PC-9 (cell line): ENCODE results near the gene AGBL5. TPM values are rescaled to one million over a fixed set of nuclear protein-coding genes. Genes with fewer than 3 reads are reported as not detected.

Source experiments
- BruUV-seq: library from RNA; stranded (reverse); fragments of 400-500 nt; replicated peaks from 2 replicates; lab custom pipeline; 2021; lab: Mats Ljungman, UMichigan
- CTCF ChIA-PET: fragments of 300-600 bp; sonication (Branson Sonifier 250); formaldehyde crosslinking; loops from one replicate; lab custom pipeline; 2022; ENCODE audit warnings: antibody characterized with exemption; lab: Charles Lee
- POLR2A ChIA-PET: fragments of 300-600 bp; sonication (Branson Sonifier 250); formaldehyde crosslinking; loops from one replicate; lab custom pipeline; 2022; ENCODE audit warnings: antibody characterized with exemption; ENCODE audit not compliant: unreplicated experiment; lab: Charles Lee
- DNase-seq, 2 experiments: peaks; one replicate each; pipeline versions ENCODE4 v3.0.0 to v3.0.0-alpha.2; 2015 to 2022; ENCODE audit warnings: mixed read lengths in 1 of 2
- H2AFZ ChIP-seq: fragments of 200-600 bp; sonication (generic); 2 replicates; pipeline ENCODE4 v1.8.1; 2017; ENCODE audit warnings: antibody characterized with exemption
- H3F3A ChIP-seq: fragments of 200-600 bp; sonication (generic); 2 replicates; pipeline ENCODE4 v1.8.1; 2017; ENCODE audit warnings: antibody characterized with exemption, mild to moderate bottlenecking, low read depth; ENCODE audit not compliant: insufficient read depth
- H3K27ac ChIP-seq: fragments of 200-600 bp; sonication (generic); 2 replicates; pipeline ENCODE4 v1.6.1; 2016; ENCODE audit warnings: mixed run types
- H3K27me3 ChIP-seq: fragments of 200-600 bp; sonication (generic); 2 replicates; pipeline ENCODE4 v1.6.1; 2016; ENCODE audit warnings: low read depth, mixed run types; ENCODE audit not compliant: insufficient read depth
- H3K36me3 ChIP-seq: fragments of 200-600 bp; sonication (generic); 2 replicates; pipeline ENCODE4 v1.6.1; 2016; ENCODE audit warnings: low read depth, mixed run types
- H3K4me1 ChIP-seq: fragments of 200-600 bp; sonication (generic); replicated peaks from 2 replicates; pipeline ENCODE4 v1.6.1; 2016; ENCODE audit warnings: mixed run types; ENCODE audit not compliant: insufficient read depth
- H3K4me2 ChIP-seq: fragments of 200-600 bp; sonication (generic); 2 replicates; pipeline ENCODE4 v1.6.1; 2017; ENCODE audit warnings: mixed run types
- H3K4me3 ChIP-seq: fragments of 200-600 bp; sonication (generic); 2 replicates; pipeline ENCODE4 v1.6.1; 2016; ENCODE audit warnings: mixed run types
- H3K79me2 ChIP-seq: fragments of 200-600 bp; sonication (generic); 2 replicates; pipeline ENCODE4 v1.6.1; 2017; ENCODE audit warnings: low read depth, mixed run types
- H3K9me2 ChIP-seq: fragments of 200-600 bp; sonication (generic); 2 replicates; pipeline ENCODE4 v1.8.1; 2017; ENCODE audit warnings: mild to moderate bottlenecking; ENCODE audit not compliant: insufficient read depth
- H3K9me3 ChIP-seq: fragments of 200-600 bp; sonication (generic); 2 replicates; pipeline ENCODE4 v1.8.1; 2016; ENCODE audit warnings: low read depth; ENCODE audit not compliant: insufficient read depth
- H4K20me1 ChIP-seq: fragments of 200-600 bp; sonication (generic); 2 replicates; pipeline ENCODE4 v1.8.1; 2017; ENCODE audit not compliant: insufficient read depth
- CTCF ChIP-seq: fragments of 200-600 bp; sonication (generic); conservative IDR thresholded peaks from 2 replicates; pipeline ENCODE4 v1.6.1; 2017; ENCODE audit warnings: mixed run types, antibody characterized with exemption, mild to moderate bottlenecking, moderate library complexity
- EZH2 ChIP-seq: fragments of 200-600 bp; sonication (generic); IDR thresholded peaks from 2 replicates; pipeline ENCODE4 v1.8.0; 2017; ENCODE audit warnings: antibody characterized with exemption, low read depth
- intact Hi-C: fragments of 100-400 bp; cut with micrococcal nuclease; formaldehyde crosslinking; loops from one replicate; pipeline ENCODE4 v1.10.0; 2022; ENCODE audit not compliant: unreplicated experiment
- total RNA-seq: library from RNA; stranded (reverse); gene quantifications from 2 replicates; pipeline ENCODE4 v1.2.3, GENCODE V29; 2021

AGBL5 gene
- total RNA-seq, 1 experiment from 2014 or later = 63.2 TPM

DNA sequence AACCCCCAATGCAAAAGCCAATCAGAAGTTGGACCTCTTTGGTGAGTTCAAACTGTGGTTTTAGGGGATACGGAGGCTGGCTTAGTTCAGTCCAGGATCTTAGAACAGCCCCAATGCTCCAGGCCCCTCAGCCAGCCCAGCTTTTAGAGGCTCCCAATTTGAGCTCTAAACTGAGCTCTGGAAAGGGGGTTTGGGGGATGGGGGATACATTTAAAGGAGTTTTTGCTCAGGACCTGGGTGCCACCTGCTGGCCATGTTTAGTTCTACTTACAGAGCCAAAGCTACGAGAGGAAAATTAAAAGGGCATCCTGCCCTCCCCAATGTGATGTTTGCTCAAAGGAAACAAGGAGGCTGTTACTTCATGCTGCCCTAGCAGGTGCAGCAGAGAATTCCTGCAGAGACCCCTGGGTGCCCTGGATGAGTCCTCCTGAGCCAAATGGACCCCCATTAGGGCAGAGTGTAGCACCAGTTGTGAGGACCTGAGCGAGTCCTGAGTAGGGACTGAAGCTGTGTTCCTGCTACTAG, 34.6 kb upstream of the AGBL5 start:
- peak; percentile 53 to 56 for DNase-seq
- H3K27ac ChIP-seq = peak overlapping the region; percentile 85; the same call in 1 of the 2 replicates
- H3F3A ChIP-seq = peaks cover 32% of the 10 kb centered on the region
- H3K79me2 ChIP-seq = peaks cover 7% of the 10 kb centered on the region; the same call in 1 of the 2 replicates
- H3K4me3 ChIP-seq = no peak overlapping the region
- H3K4me1 ChIP-seq = peaks cover 61% of the 10 kb centered on the region
- intact Hi-C loops = loop anchor here (1.0 to 10.0 kb wide), 3 partner anchors 56 to 262 kb away; no protein-coding TSS in a partner anchor
- H3K9me3 ChIP-seq = no peaks in the 10 kb centered on the region
- no peaks in the 10 kb centered on the region for H4K20me1 ChIP-seq
- H3K4me2 ChIP-seq = 0 out of 2 replicates have a peak overlapping the region, but pooled peaks have one; percentile 11
- ChIA-PET CTCF (interaction anchor here (0.5 to 2.3 kb wide), 17 partner anchors 18 to 699 kb away, joined by 3 to 43 read pairs (median 4); no protein-coding TSS in a partner anchor), POLR2A (interaction anchor here (0.6 kb wide), 2 partner anchors 67 to 303 kb away, joined by 11 to 20 read pairs; no protein-coding TSS in a partner anchor)
- no TSS peak for BruUV-seq
- no peaks in the 10 kb centered on the region for H3K27me3 ChIP-seq
- no peaks in the 10 kb centered on the region for H3K9me2 ChIP-seq
- H3K36me3 ChIP-seq = no peaks in the 10 kb centered on the region
- H2AFZ ChIP-seq = no peak overlapping the region
- TF ChIP-seq EZH2 = no peak
- TF ChIP-seq CTCF = peak; percentile 95

GRCh38 chr2:27018142-27018541, 33.3 kb upstream of the AGBL5 start:
- no peak for DNase-seq
- no peaks in the 10 kb centered on the region for H4K20me1 ChIP-seq
- H3K36me3 ChIP-seq = 0 out of 2 replicates have a peak, but pooled peaks cover 5% of the 10 kb centered on the region
- peaks cover 7% of the 10 kb centered on the region; the same call in 1 of the 2 replicates for H3K79me2 ChIP-seq
- no peak overlapping the region for H3K4me3 ChIP-seq
- BruUV-seq = no TSS peak
- H3F3A ChIP-seq = peaks cover 41% of the 10 kb centered on the region
- H3K9me3 ChIP-seq = no peaks in the 10 kb centered on the region
- no peak overlapping the region for H3K27ac ChIP-seq
- H3K9me2 ChIP-seq = no peaks in the 10 kb centered on the region
- intact Hi-C loops = loop anchor here (10.0 kb wide), 1 partner anchor 263 kb away; no protein-coding TSS in a partner anchor
- no peak overlapping the region for H2AFZ ChIP-seq
- peaks cover 61% of the 10 kb centered on the region for H3K4me1 ChIP-seq
- CTCF ChIA-PET = no interaction called here
- no peaks in the 10 kb centered on the region for H3K27me3 ChIP-seq
- no peak for TF ChIP-seq EZH2
- TF ChIP-seq CTCF = no peak
- no peak overlapping the region for H3K4me2 ChIP-seq
- POLR2A ChIA-PET = no interaction called here

DNA sequence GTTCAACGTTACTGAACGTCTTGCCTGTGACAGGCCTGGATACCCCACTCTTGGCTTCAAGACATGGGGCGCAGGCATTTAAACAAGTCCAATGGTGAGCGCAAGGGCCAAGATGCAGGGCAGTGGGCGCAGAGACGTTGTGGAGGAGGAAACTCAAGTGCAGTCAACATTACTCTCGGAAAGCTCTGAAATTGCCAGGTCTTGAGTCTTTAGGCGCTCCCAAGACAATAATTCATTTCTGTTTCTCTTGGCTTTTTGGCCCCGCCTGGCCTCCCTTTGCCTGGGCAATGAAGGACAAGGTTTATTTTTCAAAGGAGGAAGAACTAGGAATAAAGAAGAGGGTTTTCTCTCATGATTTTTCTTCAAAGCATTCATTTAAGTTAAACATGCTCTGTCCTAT, 32.0 kb upstream of the AGBL5 start:
- POLR2A ChIA-PET = interaction anchor here (0.6 kb wide), 1 partner anchor 15 kb away, joined by 27 read pairs; no protein-coding TSS in a partner anchor

More for the DNA sequence above, 32.0 kb upstream of the AGBL5 start:
- TF ChIP-seq CTCF (no peak), EZH2 (no peak)
- no TSS peak for BruUV-seq
- peak overlapping the region; percentile 80 for H3K27ac ChIP-seq
- H2AFZ ChIP-seq = no peak overlapping the region
- 0 out of 2 replicates have a peak, but pooled peaks cover 5% of the 10 kb centered on the region for H3K36me3 ChIP-seq
- peak overlapping the region; percentile 61 for H3K4me2 ChIP-seq
- no peaks in the 10 kb centered on the region for H3K27me3 ChIP-seq
- no peak for DNase-seq
- no peaks in the 10 kb centered on the region for H3K9me3 ChIP-seq
- H4K20me1 ChIP-seq = no peaks in the 10 kb centered on the region
- intact Hi-C loops = loop anchor here (10.0 kb wide), 1 partner anchor 265 kb away; no protein-coding TSS in a partner anchor
- peaks cover 41% of the 10 kb centered on the region for H3F3A ChIP-seq
- CTCF ChIA-PET = interaction anchor here (0.5 to 0.7 kb wide), 2 partner anchors 58 to 259 kb away, joined by 4 to 5 read pairs; no protein-coding TSS in a partner anchor
- H3K9me2 ChIP-seq = no peaks in the 10 kb centered on the region
- peaks cover 60% of the 10 kb centered on the region for H3K4me1 ChIP-seq
- H3K4me3 ChIP-seq = no peak overlapping the region
- peaks cover 7% of the 10 kb centered on the region; the same call in 1 of the 2 replicates for H3K79me2 ChIP-seq
